Epithelial cell of proximal tubule (primary cell): ENCODE data around the gene CDC14B. TPM values are rescaled to one million over a fixed set of nuclear protein-coding genes. Genes with fewer than 3 reads are reported as not detected.

Experiments used
- DNase-seq: peaks from one replicate; pipeline ENCODE4 v3.0.0-alpha.2; 2011; ENCODE audit warnings: low read depth
- H3K4me3 ChIP-seq: 2 replicates; pipeline ENCODE4 v1.5.1; 2011; ENCODE audit warnings: low read depth, mild to moderate bottlenecking, low read length
- CTCF ChIP-seq: conservative IDR thresholded peaks from 2 replicates; pipeline ENCODE4 v1.5.1; 2012; ENCODE audit warnings: low read depth, mild to moderate bottlenecking, low read length
- total RNA-seq: library from RNA; depleted of rRNA; stranded (reverse); fragments of >200 nt; gene quantifications from 2 replicates; pipeline ENCODE4 v1.2.3, GENCODE V29; 2015

The CDC14B gene
- total RNA-seq, 1 donor from 2014 or later, result 9.1 TPM

- DNase-seq, result no peak
- no peak overlapping the region for H3K4me3 ChIP-seq
- no peak for TF ChIP-seq CTCF
Observed at GRCh38 chr9:96502539-96503373, 116.9 kb downstream of the CDC14B start.

- H3K4me3 ChIP-seq, result no peak overlapping the region
- no peak for TF ChIP-seq CTCF
- DNase-seq, result no peak
Observed at GRCh38 chr9:96501633-96502538, 117.8 kb downstream of the CDC14B start.

- DNase-seq, result no peak
- TF ChIP-seq CTCF, result no peak
- H3K4me3 ChIP-seq, result no peak overlapping the region
Observed at GRCh38 chr9:96500696-96501632, 118.7 kb downstream of the CDC14B start.

- DNase-seq, result no peak
- TF ChIP-seq CTCF, result no peak
- no peak overlapping the region for H3K4me3 ChIP-seq
Observed at GRCh38 chr9:96499257-96499656, 120.4 kb downstream of the CDC14B start.

GRCh38 chr9:96498796-96499195, 120.8 kb downstream of the CDC14B start:
- no peak overlapping the region for H3K4me3 ChIP-seq
- no peak for DNase-seq
- TF ChIP-seq CTCF, result no peak

GRCh38 chr9:96497117-96497399, 122.6 kb downstream of the CDC14B start:
- TF ChIP-seq CTCF, result no peak
- H3K4me3 ChIP-seq, result no peak overlapping the region
- DNase-seq, result no peak
